ENCODE measurements around the gene SLC6A11.

Gene SLC6A11

DNA sequence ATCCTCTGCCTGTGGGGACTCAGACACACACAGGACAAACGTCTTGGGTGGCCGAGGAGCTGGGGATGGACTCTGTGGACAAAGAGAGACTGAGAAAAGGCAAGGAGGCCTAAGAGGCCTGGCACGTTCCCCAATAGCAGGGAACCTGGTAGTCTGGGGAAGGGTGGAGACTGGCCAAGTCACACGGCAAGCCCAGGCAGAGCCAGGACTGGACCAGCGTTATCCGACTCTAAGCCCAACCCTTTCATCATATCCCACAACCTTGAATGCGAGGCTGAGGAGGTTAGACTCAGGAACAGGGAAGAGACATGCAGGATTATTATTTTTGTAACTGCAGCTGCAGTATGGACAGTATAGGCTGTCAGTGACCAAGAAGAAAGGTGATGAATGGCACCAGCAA lies 53.4 kb downstream of the SLC6A11 start:
- Mint-ChIP-seq H3K4me1 (no peaks in the 10 kb centered on the region), H3K27ac (no peak overlapping the region)
- no peak for ATAC-seq (ENCODE audit: low read depth)

DNA sequence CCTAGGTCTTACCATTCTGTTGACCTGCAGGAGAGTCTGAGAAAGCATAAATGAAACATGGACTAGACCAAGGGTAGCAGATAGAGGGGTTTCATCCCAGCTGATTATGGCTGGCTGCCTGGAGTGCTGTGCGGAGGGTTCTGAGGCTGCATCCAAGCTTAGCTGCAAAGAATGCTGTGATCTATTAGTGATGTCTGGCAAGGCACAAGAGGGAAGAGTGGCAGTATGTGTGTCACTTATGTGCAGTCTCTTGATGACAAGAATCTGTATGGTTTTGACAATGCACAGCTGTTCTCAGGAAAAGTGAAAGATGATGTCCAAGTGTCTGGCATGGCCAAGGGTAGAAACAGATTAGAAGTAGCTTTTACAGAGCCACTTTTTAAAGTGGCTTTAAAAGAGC lies 54.3 kb downstream of the SLC6A11 start:
- Mint-ChIP-seq H3K27me3 (peaks cover 15% of the 10 kb centered on the region), H3K27ac (no peak overlapping the region), H3K9me3 (peaks cover 4% of the 10 kb centered on the region), H3K4me1 (no peaks in the 10 kb centered on the region), H3K4me3 (no peak overlapping the region), H3K36me3 (no peaks in the 10 kb centered on the region)
- ATAC-seq (ENCODE audit: low read depth): no peak
- DNase-seq (ENCODE audit: low spot score in 2 of 2): no peak

More for the DNA sequence above, 53.4 kb downstream of the SLC6A11 start:
- H3K9me3 Mint-ChIP-seq: peaks cover 4% of the 10 kb centered on the region
- H3K27me3 Mint-ChIP-seq: peaks cover 18% of the 10 kb centered on the region
- no peak overlapping the region for H3K4me3 Mint-ChIP-seq
- H3K36me3 Mint-ChIP-seq: no peaks in the 10 kb centered on the region
- no peak for DNase-seq (ENCODE audit: low spot score in 2 of 2)

DNA sequence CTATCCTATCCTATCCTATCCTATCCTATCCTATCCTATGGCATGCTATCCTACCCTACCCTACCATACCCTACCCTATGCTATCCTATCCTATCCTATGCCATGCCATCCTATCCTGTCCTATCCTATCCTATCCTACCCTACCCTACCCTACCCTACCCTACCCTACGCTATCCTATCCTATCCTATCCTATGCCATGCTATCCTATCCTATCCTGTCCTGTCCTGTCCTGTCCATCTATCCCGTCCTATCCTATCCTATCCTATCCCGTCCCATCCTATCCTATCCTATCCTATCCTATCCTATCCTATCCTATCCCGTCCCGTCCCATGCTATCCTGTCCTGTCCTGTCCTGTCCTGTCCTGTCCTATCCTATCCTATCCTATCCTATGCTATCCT lies 57.4 kb downstream of the SLC6A11 start:
- ATAC-seq (ENCODE audit: low read depth) (no peak), DNase-seq (ENCODE audit: low spot score in 2 of 2) (no peak)
- H3K27ac Mint-ChIP-seq: no peak overlapping the region
- no peaks in the 10 kb centered on the region for H3K36me3 Mint-ChIP-seq
- H3K27me3 Mint-ChIP-seq: peaks cover 15% of the 10 kb centered on the region
- peaks cover 4% of the 10 kb centered on the region for H3K9me3 Mint-ChIP-seq
- H3K4me3 Mint-ChIP-seq: no peak overlapping the region
- H3K4me1 Mint-ChIP-seq: no peaks in the 10 kb centered on the region

DNA sequence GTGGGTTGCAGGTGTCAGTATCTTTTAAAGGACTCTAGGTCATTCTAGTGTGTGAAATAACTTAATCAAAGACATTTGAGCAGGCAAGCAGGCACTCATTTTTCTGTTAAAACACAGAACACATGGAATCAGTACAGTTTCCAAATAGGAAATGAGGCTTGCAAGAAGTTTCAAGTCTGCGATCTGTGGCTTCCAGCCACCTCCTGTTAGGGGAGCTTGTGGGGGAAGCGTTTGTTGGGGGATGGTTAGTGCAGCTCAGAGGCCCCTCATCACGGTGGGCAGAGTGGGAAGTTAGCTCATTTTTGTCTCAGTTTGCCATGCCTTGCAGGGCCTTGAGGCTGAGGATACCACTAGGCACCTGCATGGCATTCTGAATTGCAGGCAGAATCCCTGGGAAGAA lies 59.9 kb downstream of the SLC6A11 start:
- Mint-ChIP-seq H3K4me1 (no peaks in the 10 kb centered on the region), H3K27me3 (peaks cover 17% of the 10 kb centered on the region), H3K9me3 (peaks cover 1% of the 10 kb centered on the region), H3K4me3 (no peak overlapping the region), H3K27ac (no peak overlapping the region), H3K36me3 (no peaks in the 10 kb centered on the region)
- ATAC-seq (ENCODE audit: low read depth) (no peak), DNase-seq (ENCODE audit: low spot score in 2 of 2) (no peak)

DNA sequence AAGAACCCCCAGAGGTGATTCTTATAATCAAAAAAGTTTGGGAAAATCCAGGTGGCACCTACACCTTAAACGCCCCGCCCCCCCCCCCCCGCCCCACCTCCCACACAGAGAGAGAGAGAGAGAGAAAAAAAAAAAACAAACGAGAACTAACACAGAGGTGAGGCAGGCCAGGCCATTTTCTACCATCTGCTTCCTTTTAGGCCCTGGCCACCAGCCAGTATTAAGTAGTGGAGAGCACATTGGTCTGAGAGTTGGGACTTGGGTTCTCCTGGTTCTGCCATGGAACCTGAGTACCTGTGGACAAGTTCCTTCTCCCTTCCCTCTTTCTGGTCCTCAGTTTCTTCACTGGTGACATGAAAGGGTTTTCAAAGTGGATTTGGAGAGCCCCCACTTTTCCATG lies 60.6 kb downstream of the SLC6A11 start:
- Mint-ChIP-seq H3K27ac (no peak overlapping the region), H3K4me1 (no peaks in the 10 kb centered on the region), H3K9me3 (peaks cover 1% of the 10 kb centered on the region), H3K4me3 (no peak overlapping the region), H3K36me3 (no peaks in the 10 kb centered on the region), H3K27me3 (peaks cover 17% of the 10 kb centered on the region)
- DNase-seq (ENCODE audit: low spot score in 2 of 2) (no peak), ATAC-seq (ENCODE audit: low read depth) (no peak)

DNA sequence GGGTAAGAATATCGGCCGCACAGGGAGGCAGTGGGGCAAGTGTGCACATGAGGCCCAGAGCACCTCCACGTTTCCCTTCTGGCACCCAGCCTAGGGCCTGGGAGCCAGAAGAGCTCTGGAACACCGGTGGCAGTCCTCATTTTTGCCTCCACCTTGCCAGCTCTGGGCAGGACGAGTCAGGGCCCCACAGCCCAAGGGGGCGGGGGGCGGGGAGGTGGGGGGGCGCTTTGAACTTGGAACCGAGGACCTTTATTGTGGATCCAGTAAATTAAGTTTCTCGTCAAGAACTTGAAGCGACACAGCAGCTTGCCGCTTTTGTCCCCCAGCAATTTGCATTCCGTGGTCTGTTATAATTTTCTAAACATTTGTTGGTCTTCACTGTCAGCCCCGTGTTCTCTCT lies 66.8 kb downstream of the SLC6A11 start:
- Mint-ChIP-seq H3K27ac (no peak overlapping the region), H3K4me1 (no peaks in the 10 kb centered on the region), H3K36me3 (no peaks in the 10 kb centered on the region), H3K27me3 (peaks cover 24% of the 10 kb centered on the region), H3K4me3 (no peak overlapping the region), H3K9me3 (no peaks in the 10 kb centered on the region)
- ATAC-seq (ENCODE audit: low read depth): no peak
- no peak for DNase-seq (ENCODE audit: low spot score in 2 of 2)

DNA sequence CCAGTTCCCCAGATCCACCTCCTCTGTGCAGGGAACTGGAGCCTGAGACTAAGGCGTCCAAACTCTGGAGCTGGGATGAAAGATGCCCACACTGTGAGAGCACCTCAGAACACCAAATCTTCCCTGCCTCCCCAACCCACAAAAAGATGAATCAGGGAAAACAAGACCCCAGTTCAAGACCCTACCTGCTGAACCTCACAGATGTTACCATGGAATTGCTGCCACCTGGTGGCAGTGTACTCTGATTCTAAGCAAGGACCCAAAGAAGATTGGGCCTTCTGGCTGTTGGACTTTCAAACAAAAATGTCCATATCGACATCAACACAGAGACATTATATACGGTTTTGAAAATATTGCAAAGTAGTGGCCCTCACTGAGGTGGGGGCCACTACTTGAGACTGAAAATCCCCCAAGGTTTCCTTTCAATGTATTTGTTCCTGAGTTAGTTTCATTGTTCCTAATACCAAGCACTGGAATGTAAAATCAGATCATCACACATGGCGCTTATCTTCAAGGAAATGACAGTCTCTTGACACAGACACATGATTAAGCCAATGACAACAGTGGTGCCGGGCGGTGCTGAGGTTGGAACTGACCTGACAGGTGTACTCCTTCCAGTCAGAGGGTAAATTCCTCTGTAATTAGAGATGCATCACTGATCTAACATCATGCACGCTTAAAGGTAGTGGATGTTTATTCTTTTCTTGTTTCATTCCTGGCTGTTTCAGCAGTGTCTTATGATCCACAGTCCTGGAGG lies 67.6 kb downstream of the SLC6A11 start:
- Mint-ChIP-seq H3K4me3 (no peak overlapping the region), H3K27me3 (peaks cover 21% of the 10 kb centered on the region), H3K9me3 (no peaks in the 10 kb centered on the region), H3K27ac (no peak overlapping the region), H3K36me3 (no peaks in the 10 kb centered on the region), H3K4me1 (no peaks in the 10 kb centered on the region)
- no peak for DNase-seq (ENCODE audit: low spot score in 2 of 2)
- no peak for ATAC-seq (ENCODE audit: low read depth)

DNA sequence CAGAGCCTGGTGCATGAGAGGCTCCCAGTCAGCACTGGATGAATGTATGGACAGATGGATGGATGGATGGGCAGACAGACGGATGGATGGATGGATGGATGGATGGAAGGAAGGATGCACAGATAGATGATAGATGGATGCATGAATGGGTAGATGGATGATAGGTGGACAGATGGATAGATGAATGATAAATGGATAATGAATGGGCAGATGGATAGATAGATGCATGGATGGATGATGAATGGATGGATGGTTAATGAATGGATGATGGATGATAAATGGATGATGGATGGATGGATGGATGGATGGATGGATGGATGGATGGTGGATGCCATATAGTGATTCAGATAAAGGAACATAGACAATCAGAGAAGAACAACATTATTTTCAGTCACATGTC lies 71.0 kb downstream of the SLC6A11 start:
- H3K4me3 Mint-ChIP-seq: no peak overlapping the region
- H3K27ac Mint-ChIP-seq: no peak overlapping the region
- H3K9me3 Mint-ChIP-seq: peaks cover 3% of the 10 kb centered on the region
- H3K4me1 Mint-ChIP-seq: no peaks in the 10 kb centered on the region
- no peak for ATAC-seq (ENCODE audit: low read depth)
- no peaks in the 10 kb centered on the region for H3K36me3 Mint-ChIP-seq
- peaks cover 17% of the 10 kb centered on the region for H3K27me3 Mint-ChIP-seq
- DNase-seq (ENCODE audit: low spot score in 2 of 2): no peak

DNA sequence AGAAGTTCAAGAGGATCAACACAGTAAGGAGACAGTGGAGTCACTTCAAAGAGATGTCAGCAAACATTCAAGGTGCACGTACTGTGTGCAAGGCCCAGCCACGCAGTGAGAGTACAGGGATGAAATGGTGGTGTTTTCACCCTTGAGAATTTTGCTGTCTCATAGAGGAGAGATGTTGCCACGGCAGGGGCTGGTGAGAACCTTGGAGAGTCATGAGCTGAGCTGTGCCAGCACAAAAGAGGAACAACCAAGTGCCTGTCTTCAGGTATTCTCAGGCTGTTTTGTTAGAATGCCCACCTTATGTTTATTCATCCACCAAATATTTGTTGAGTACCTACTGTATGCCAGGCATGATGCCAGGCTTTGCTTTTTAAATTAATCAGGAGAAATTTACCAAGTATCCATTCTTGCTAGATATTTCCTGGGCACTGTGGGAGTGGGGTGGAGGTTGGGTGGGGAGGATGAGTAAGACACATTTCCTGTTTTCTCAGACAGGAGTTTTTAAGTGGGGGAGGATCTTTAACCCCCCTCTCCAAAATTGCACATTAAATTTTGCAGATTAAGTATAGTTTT lies 72.6 kb downstream of the SLC6A11 start:
- no peaks in the 10 kb centered on the region for H3K4me1 Mint-ChIP-seq

DNA sequence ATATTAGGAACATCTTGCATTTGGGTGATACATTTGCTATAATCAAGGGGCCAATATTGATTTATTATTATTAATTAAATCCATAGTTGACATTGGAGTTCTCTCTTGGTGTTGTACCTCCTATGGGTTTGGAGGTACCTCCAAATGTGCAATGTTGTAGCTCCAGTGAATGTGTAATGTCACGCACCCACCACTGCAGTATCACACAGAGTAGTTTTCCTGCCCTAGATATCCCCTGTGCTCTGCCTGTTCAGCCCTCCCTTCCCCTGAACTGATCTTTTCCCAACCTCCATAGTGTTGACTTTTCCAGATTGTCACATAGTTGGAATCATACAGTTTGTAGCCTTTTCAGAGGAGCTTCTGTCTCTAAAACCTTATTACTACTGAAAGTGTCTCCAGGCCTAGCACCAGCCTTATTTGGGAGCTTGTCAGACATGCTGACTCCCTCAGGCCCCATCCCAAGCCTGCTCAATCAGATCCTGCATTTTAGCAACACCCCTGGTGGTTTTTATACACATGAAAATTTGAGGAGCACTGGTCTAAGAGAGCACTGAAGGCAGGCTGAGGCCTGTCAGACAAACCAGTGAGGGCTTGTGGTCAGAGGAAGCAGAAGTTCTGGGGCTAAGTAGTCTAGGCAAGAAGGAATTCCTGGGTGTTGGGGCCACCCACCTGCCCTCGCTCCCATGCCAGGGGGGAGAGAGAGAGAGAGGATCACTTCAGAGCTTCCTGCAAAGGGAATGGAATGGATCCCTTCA lies 73.4 kb downstream of the SLC6A11 start:
- Mint-ChIP-seq H3K27ac (no peak overlapping the region), H3K36me3 (no peaks in the 10 kb centered on the region), H3K4me3 (no peak overlapping the region), H3K4me1 (peaks cover 2% of the 10 kb centered on the region), H3K27me3 (peaks cover 17% of the 10 kb centered on the region), H3K9me3 (peaks cover 3% of the 10 kb centered on the region)
- no peak for DNase-seq (ENCODE audit: low spot score in 2 of 2)
- ATAC-seq (ENCODE audit: low read depth): no peak

More for the DNA sequence above, 72.6 kb downstream of the SLC6A11 start:
- Mint-ChIP-seq H3K27ac (no peak overlapping the region), H3K27me3 (peaks cover 13% of the 10 kb centered on the region), H3K9me3 (peaks cover 3% of the 10 kb centered on the region), H3K4me3 (no peak overlapping the region), H3K36me3 (no peaks in the 10 kb centered on the region)
- ATAC-seq (ENCODE audit: low read depth) (no peak), DNase-seq (ENCODE audit: low spot score in 2 of 2) (no peak)

DNA sequence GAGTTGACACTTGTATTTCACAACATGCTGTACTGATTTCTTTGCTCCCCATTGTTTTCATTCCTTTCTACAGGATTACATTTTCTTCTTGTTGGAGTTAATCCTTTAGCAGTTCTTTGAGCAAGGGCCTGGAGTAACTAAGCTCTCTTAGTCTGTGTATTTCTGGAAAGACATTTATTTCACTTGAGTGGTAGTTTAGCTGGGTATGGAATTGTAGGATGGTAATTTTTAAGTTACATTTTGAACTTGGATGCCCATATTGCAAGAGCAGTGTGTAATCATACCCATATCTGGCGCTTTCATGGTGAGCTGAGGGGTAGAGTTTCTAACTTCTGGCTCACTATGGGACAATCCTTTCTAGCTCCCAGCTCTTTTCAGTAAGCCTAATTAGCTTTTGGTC lies 74.6 kb downstream of the SLC6A11 start:
- ATAC-seq (ENCODE audit: low read depth) (no peak), DNase-seq (ENCODE audit: low spot score in 2 of 2) (no peak)
- H3K36me3 Mint-ChIP-seq: no peaks in the 10 kb centered on the region
- H3K4me3 Mint-ChIP-seq: no peak overlapping the region
- peaks cover 3% of the 10 kb centered on the region for H3K9me3 Mint-ChIP-seq
- H3K27me3 Mint-ChIP-seq: peaks cover 16% of the 10 kb centered on the region
- H3K27ac Mint-ChIP-seq: no peak overlapping the region
- H3K4me1 Mint-ChIP-seq: peaks cover 2% of the 10 kb centered on the region

DNA sequence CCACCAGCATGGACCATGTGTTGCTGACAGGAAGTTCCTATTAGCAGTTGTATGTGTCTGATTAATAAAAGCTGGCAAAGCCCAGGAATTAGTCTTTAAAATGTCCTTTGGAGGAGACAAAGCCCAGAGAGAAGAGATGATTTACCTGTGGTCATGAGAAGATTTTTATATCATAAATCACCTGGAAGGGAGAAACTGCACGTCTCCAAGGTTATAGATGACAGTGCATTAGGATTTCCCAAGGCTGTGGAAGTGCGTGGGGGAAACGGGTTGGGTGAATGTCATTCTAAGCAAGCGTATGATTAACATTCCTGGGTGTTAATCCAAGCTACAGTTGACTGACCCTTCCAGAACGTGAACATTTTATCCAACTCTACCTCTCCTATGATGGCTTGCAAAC lies 76.6 kb downstream of the SLC6A11 start:
- Mint-ChIP-seq H3K36me3 (no peaks in the 10 kb centered on the region), H3K27ac (no peak overlapping the region), H3K27me3 (peaks cover 6% of the 10 kb centered on the region), H3K4me3 (no peak overlapping the region), H3K4me1 (peaks cover 2% of the 10 kb centered on the region), H3K9me3 (peaks cover 3% of the 10 kb centered on the region)
- ATAC-seq (ENCODE audit: low read depth) (no peak), DNase-seq (ENCODE audit: low spot score in 2 of 2) (no peak)

DNA sequence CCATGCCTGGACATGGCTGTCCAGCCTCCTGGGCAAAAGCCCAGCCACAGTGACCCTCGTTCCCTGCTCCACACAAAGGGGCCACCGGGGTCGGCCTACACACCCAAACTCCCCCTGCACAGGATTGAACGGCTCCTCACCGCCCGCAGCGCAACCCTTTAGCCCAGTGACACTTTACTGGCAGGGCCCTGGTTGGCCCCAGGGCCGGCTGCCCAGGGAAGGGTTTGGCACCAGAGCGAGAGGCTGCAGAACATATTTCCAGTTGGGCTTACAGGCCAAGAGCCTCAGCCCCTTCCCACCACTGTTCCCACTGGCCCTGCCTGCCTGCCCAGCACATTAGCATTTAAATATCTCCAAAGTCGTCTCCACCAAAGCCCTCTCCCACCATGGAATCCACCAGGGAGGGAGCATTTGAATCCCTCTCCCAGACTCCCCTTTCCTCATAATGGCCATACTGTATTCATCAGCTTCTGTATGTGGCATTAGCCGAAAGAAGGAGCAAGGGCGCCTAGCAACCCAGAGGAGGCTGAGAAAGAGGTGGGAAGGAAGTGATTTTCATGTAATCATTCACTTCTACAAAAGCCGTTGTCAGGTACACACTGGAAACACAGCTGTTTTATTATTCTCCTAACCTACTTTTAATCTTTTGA lies 85.4 kb downstream of the SLC6A11 start:
- no peaks in the 10 kb centered on the region for H3K4me1 Mint-ChIP-seq
- no peak overlapping the region for H3K27ac Mint-ChIP-seq
- H3K9me3 Mint-ChIP-seq: peaks cover 12% of the 10 kb centered on the region
- peaks cover 8% of the 10 kb centered on the region for H3K27me3 Mint-ChIP-seq
- no peak overlapping the region for H3K4me3 Mint-ChIP-seq
- DNase-seq (ENCODE audit: low spot score in 2 of 2) (no peak), ATAC-seq (ENCODE audit: low read depth) (no peak)
- no peaks in the 10 kb centered on the region for H3K36me3 Mint-ChIP-seq

DNA sequence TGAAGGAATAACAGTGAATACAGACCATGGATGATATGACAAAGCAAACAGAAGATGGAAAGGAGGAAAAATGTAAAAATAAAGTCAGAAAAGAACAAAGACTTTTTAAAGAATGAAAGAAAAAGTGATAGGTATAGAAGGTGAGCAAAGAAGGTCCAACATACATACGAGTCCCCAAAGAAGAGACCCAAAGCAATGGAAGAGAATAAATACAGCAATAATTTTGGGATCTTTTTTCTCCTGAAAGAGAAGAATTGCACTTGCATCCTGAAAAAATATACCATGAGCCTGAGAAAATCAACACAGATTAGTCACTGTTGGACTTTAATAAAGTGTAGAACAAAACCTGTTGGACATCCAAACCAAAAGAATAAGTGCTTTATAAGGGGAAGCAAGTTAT lies 91.2 kb downstream of the SLC6A11 start:
- no peak overlapping the region for H3K4me3 Mint-ChIP-seq
- peaks cover 23% of the 10 kb centered on the region for H3K9me3 Mint-ChIP-seq
- H3K36me3 Mint-ChIP-seq: peaks cover 3% of the 10 kb centered on the region
- DNase-seq (ENCODE audit: low spot score in 2 of 2) (no peak), ATAC-seq (ENCODE audit: low read depth) (no peak)
- H3K27me3 Mint-ChIP-seq: peaks cover 7% of the 10 kb centered on the region
- no peaks in the 10 kb centered on the region for H3K4me1 Mint-ChIP-seq
- no peak overlapping the region for H3K27ac Mint-ChIP-seq
